Peyer's patch (tissue), 4 donors: ENCODE data around the gene ASAP2.

Experiments
- POLR2A ChIP-seq, 2 donors: fragments of 450-650 bp; IDR thresholded peaks; one replicate each; pipeline ENCODE4 v1.5.1; 2017; ENCODE audit warnings: antibody characterized with exemption in 2 of 2, mild to moderate bottlenecking in 2 of 2, moderate library complexity in 2 of 2
- TF ChIP-seq, protein P1 (sequence below), 6 experiments: fragments of 450-650 bp in 4 of 6; fragments of 200-600 bp in 2 of 6; sonication (generic) in 1 of 6; IDR thresholded peaks; one replicate each; pipeline ENCODE4 v1.5.1; 2017 to 2019; ENCODE audit warnings: antibody characterized with exemption in 6 of 6, mild to moderate bottlenecking in 3 of 6, moderate library complexity in 1 of 6

DNA sequence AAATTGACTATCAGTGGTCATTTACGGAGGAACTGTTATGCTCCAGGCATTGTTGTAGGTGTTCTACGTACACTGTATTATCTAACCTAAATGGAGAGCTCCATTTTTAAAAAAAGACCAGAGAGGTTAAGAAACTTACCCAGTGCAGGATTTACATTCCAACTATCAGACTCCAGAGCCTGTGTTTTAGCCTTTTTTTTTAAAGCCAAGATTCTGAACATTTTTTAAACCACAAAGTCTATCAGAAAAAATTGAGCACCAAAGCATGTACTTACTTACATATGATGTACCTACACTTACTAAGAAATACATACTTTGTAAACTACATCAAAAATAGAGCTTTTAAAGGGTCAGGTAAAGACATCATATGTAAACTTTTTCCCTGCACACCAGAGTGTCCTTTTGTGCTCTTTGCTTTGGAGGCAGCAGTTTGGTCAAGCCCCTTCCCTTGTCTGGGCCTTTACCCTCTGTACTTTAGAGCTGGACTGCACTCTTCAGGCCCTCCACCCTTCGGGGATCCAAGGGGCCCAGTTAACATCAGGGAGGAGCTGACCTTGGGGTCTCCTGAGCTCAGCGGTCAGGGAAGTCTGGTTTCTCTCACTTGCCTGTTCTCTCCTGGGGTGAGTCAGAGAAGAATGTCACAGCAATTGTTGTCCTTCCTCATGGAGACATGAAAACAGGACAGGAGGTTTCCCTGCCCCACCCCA lies 158.3 kb downstream of the ASAP2 start:
- no peak for TF ChIP-seq POLR2A (IDR thresholded peaks at IDR 0.05)
- TF ChIP-seq, protein P1, sequence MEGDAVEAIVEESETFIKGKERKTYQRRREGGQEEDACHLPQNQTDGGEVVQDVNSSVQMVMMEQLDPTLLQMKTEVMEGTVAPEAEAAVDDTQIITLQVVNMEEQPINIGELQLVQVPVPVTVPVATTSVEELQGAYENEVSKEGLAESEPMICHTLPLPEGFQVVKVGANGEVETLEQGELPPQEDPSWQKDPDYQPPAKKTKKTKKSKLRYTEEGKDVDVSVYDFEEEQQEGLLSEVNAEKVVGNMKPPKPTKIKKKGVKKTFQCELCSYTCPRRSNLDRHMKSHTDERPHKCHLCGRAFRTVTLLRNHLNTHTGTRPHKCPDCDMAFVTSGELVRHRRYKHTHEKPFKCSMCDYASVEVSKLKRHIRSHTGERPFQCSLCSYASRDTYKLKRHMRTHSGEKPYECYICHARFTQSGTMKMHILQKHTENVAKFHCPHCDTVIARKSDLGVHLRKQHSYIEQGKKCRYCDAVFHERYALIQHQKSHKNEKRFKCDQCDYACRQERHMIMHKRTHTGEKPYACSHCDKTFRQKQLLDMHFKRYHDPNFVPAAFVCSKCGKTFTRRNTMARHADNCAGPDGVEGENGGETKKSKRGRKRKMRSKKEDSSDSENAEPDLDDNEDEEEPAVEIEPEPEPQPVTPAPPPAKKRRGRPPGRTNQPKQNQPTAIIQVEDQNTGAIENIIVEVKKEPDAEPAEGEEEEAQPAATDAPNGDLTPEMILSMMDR (IDR thresholded peaks at IDR 0.05): no peak
